Stimulated activated naive CD8-positive, alpha-beta T cell treated with anti-CD3 and anti-CD28 coated beads, Interleukin-15, amount 100 ng/mL, for 72 hours (primary cell): ENCODE results near the gene PEX14.
"Not testable (repeated sequence)": the region's sequence is repeated elsewhere in the genome, so short reads cannot be mapped to it uniquely, and the experiment has no call there.

Source experiments
- ATAC-seq: fragments of 150-1000 bp; cut with Tn5 transposase; 2 replicates; pipeline ENCODE4 v1.10.0; 2021; ENCODE audit warnings: mild to moderate bottlenecking, moderate library complexity
- DNase-seq, 2 donors: peaks; one replicate each; pipeline ENCODE4 v3.0.0; 2021 to 2022
- H3K27ac Mint-ChIP-seq, 2 donors: one replicate each; pipeline ENCODE4 v1.8.0; 2022; ENCODE audit warnings: mild to moderate bottlenecking in 2 of 2, mixed read lengths in 2 of 2, moderate library complexity in 2 of 2
- H3K27me3 Mint-ChIP-seq: one replicate; pipeline ENCODE4 v1.8.0; 2022; ENCODE audit warnings: mixed read lengths
- H3K4me1 Mint-ChIP-seq: one replicate; pipeline ENCODE4 v1.8.0; 2022; ENCODE audit warnings: mild to moderate bottlenecking, mixed read lengths
- H3K4me3 Mint-ChIP-seq, 2 donors: one replicate each; pipeline ENCODE4 v1.8.0; 2022; ENCODE audit warnings: mild to moderate bottlenecking in 2 of 2, mixed read lengths in 2 of 2, moderate library complexity in 1 of 2
- H3K9me3 Mint-ChIP-seq, 2 donors: one replicate each; pipeline ENCODE4 v1.8.0; 2022; ENCODE audit warnings: mixed read lengths in 2 of 2

The PEX14 gene

DNA sequence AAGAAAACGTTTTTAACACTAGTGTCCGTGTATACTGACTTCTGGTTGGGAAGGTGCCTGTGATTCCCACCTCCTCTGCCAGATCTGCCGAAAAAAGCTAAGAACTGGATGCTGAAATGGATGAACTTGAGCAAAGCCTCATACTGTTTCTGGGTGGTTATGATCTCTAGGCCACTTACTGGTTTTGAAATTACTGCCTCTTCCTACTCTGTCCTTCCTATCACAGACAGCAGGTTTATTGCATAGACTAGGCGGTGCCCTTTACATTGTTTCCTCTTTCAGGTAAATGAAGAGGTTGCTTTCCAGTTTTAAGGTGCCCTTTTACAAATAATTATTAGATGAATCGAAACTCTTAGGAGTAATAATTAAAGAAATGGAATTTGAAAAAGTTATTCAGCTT is 27.5 kb downstream of the PEX14 start:
- peak; percentile 71 for ATAC-seq
- H3K27me3 Mint-ChIP-seq, result no peaks in the 10 kb centered on the region
- peaks cover 61% of the 10 kb centered on the region for H3K4me1 Mint-ChIP-seq
- no peak overlapping the region for H3K4me3 Mint-ChIP-seq
- no peaks in the 10 kb centered on the region for H3K9me3 Mint-ChIP-seq
- DNase-seq, result no peak
- no peak overlapping the region for H3K27ac Mint-ChIP-seq

DNA sequence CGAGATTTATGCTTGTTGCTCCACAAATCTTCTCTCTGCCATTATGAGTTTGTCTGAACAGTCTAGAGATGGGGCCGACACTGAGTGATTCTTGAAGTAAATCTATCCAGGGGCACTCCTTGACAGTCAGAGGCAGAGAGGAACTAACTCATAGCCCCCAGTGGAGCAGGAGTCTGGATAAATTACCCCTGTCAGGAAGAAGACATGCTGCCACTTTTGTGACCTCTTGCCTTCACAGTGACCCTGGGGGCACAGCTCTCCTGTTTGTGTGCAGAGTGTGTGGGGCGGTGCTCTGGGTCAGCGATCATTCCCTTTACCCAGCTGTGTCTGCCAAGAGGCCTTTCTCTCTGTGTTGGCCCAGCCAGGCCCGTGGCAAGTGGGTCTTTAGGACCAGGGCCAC is 29.5 kb downstream of the PEX14 start:
- no peak for DNase-seq
- H3K27ac Mint-ChIP-seq, result peak overlapping the region; percentile 15 to 59
- peaks cover 57% of the 10 kb centered on the region for H3K4me1 Mint-ChIP-seq
- no peak for ATAC-seq
- no peaks in the 10 kb centered on the region for H3K9me3 Mint-ChIP-seq
- no peaks in the 10 kb centered on the region for H3K27me3 Mint-ChIP-seq
- no peak overlapping the region for H3K4me3 Mint-ChIP-seq

GRCh38 chr1:10506046-10506676 is 31.4 kb downstream of the PEX14 start:
- H3K27me3 Mint-ChIP-seq, DNase-seq, H3K4me3 Mint-ChIP-seq, ATAC-seq, H3K9me3 Mint-ChIP-seq: not testable (repeated sequence)
- H3K4me1 Mint-ChIP-seq, result peaks cover 67% of the 10 kb centered on the region
- peak overlapping the region in 1 of 2 donors; percentile 57 for H3K27ac Mint-ChIP-seq

DNA sequence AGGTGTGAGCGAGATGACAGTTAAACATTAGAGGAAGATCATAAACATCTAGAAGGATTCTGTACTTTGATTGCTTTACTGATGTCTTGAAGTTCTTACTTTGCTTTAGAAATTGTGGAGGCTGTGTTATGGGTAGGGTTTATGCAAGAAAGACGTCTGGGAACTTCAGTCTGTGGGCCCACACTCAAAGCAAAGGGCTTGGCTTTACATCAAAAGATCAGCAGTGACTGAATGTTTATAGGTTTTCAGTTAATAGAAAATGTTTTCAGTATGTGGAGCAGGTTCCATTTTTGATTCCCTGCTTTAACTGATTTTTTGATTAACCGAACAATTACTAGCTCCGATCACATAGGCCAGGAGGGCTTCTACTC is 31.9 kb downstream of the PEX14 start:
- H3K4me3 Mint-ChIP-seq, result no peak overlapping the region
- no peaks in the 10 kb centered on the region for H3K9me3 Mint-ChIP-seq
- peaks cover 71% of the 10 kb centered on the region for H3K4me1 Mint-ChIP-seq
- H3K27ac Mint-ChIP-seq, result peak overlapping the region in 1 of 2 donors; percentile 57
- H3K27me3 Mint-ChIP-seq, result no peaks in the 10 kb centered on the region
- no peak for ATAC-seq
- no peak for DNase-seq

- peak; percentile 38 to 50 for DNase-seq
- H3K4me1 Mint-ChIP-seq, result peaks cover 71% of the 10 kb centered on the region
- no peaks in the 10 kb centered on the region for H3K27me3 Mint-ChIP-seq
- no peak overlapping the region for H3K4me3 Mint-ChIP-seq
- peak; percentile 61 for ATAC-seq
- peak overlapping the region in 1 of 2 donors; percentile 22 for H3K27ac Mint-ChIP-seq
- no peaks in the 10 kb centered on the region for H3K9me3 Mint-ChIP-seq
These were observed 32.5 kb downstream of the PEX14 start for GRCh38 chr1:10507111-10507879.

GRCh38 chr1:10508511-10508951 is 33.8 kb downstream of the PEX14 start:
- Mint-ChIP-seq H3K27ac (no peak overlapping the region), H3K27me3 (no peaks in the 10 kb centered on the region), H3K4me1 (peaks cover 82% of the 10 kb centered on the region), H3K9me3 (no peaks in the 10 kb centered on the region), H3K4me3 (no peak overlapping the region)
- ATAC-seq, result no peak
- no peak for DNase-seq

GRCh38 chr1:10509809-10510509 is 35.2 kb downstream of the PEX14 start:
- Mint-ChIP-seq H3K4me1 (peaks cover 86% of the 10 kb centered on the region), H3K9me3 (no peaks in the 10 kb centered on the region), H3K27ac (peak overlapping the region in 1 of 2 donors; percentile 57), H3K27me3 (no peaks in the 10 kb centered on the region), H3K4me3 (peak overlapping the region; percentile 43 to 45)
- DNase-seq (no peak), ATAC-seq (no peak)

DNA sequence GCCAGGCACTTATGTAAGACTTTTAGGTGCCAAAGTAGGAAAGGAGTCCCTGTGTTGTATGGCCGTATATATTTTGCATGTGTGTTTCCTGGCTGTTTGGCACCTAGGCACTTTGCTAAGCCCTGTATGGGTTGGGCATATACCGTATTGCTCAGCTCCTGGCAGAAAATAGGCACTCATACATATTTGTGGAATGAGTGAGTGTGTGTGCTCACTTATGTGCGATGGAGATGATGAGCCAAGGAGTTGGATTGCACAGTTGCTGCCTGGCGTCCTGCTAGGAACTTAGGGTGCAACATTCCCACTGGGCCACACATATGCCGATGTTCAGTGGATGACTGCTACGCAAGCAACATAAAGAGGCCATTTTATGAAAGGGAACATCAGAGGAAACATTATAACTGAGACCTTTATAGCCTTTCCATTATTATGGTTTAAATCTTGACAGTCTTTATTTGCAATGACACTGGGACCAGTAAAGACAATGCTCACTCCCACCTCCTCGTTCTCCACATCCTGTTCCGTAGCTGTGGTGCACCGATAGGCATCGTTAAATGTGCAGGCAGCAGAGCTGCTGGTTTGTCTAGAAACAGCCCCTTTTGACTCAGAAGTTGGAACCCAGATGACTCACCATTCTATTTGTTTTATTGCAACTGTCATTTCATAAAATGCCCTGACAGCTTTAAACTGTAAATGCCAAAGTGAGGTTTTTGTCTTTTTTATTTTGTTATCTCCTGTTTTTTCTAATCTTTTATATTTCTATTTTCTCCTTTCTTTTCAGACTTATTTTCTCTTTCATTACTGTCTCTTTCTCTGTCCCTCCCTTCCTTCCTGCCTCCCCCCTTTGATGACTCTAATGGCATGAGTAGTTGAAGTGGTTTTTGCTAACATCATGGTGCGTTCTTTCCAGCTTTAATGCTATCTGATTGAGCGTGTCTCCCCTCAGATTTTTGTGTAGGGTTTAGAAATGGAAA is 36.1 kb downstream of the PEX14 start:
- DNase-seq (peak; percentile 80), ATAC-seq (peak; percentile 97)
- no peaks in the 10 kb centered on the region for H3K9me3 Mint-ChIP-seq
- peak overlapping the region; percentile 12 to 94 for H3K27ac Mint-ChIP-seq
- H3K4me1 Mint-ChIP-seq, result peaks cover 91% of the 10 kb centered on the region
- no peaks in the 10 kb centered on the region for H3K27me3 Mint-ChIP-seq
- peak overlapping the region; percentile 43 to 45 for H3K4me3 Mint-ChIP-seq

GRCh38 chr1:10511494-10511885 is 36.7 kb downstream of the PEX14 start:
- no peak for ATAC-seq
- H3K4me3 Mint-ChIP-seq, result peak overlapping the region; percentile 43 to 45

DNA sequence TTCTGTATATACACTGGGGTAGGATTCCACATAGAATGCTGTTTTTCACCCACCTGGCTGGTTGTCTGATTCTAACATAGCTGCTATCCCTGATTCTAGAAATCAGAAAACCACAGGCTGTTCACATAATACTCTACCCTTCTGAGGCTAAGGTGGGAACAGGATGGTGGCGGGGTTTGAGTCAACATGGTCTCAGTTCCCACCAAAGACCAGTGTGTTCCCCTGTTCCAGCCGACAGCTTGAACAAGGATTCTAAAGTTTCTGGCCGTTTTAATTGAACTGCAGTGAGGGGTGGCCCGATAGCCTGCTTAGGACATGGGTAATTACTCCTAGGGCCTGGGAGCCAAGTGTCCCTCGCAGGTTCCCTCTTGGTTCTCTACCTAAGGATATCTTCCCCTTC is 38.4 kb downstream of the PEX14 start:
- Mint-ChIP-seq H3K4me3 (peak overlapping the region; percentile 23 to 27), H3K9me3 (no peaks in the 10 kb centered on the region), H3K27ac (no peak overlapping the region), H3K27me3 (no peaks in the 10 kb centered on the region), H3K4me1 (peaks cover 89% of the 10 kb centered on the region)
- ATAC-seq (peak; percentile 61), DNase-seq (peak in 1 of 2 donors; percentile 49)

More at GRCh38 chr1:10511494-10511885, 36.7 kb downstream of the PEX14 start:
- Mint-ChIP-seq H3K27ac (peak overlapping the region; percentile 12 to 94), H3K4me1 (peaks cover 91% of the 10 kb centered on the region), H3K9me3 (no peaks in the 10 kb centered on the region), H3K27me3 (no peaks in the 10 kb centered on the region)
- no peak for DNase-seq

GRCh38 chr1:10514490-10515235 is 39.9 kb downstream of the PEX14 start:
- Mint-ChIP-seq H3K9me3 (no peaks in the 10 kb centered on the region), H3K27me3 (no peaks in the 10 kb centered on the region), H3K27ac (no peak overlapping the region), H3K4me3 (peak overlapping the region in 1 of 2 donors; percentile 13), H3K4me1 (peaks cover 88% of the 10 kb centered on the region)
- ATAC-seq, result no peak
- DNase-seq, result no peak

DNA sequence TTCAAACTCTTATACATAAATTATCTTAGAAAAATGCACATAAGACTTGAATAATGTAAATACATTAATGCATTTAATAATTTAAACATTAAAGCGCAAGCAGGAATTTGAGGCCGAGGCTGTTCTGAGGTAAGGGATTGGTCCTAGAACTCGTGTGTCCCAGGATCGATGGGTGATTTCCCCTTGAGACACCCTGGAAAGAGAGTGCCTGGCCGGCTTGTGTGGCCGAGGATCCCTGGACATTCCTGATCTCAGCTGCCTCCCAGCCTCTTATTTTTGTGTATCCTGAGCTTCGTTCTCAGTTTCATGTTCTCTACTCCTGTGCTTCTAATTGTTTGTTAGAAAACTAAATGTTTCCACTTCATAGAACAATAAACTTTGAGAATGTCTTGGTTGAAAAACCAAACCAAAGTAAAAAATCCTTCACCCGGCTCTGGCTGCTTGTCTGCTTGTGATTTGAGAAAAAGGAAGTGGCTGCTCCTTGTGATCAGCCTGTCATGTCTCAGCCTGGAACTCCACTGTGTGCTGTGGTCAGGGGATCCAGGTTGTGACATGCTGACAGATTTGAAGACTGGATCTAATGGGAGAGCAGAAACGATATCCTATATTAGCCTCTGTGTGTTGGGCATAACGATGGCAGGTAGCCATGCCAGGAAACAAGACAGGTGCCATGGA is 40.7 kb downstream of the PEX14 start:
- no peaks in the 10 kb centered on the region for H3K9me3 Mint-ChIP-seq
- DNase-seq, result no peak
- H3K27me3 Mint-ChIP-seq, result no peaks in the 10 kb centered on the region
- peaks cover 80% of the 10 kb centered on the region for H3K4me1 Mint-ChIP-seq
- no peak overlapping the region for H3K4me3 Mint-ChIP-seq
- H3K27ac Mint-ChIP-seq, result peak overlapping the region; percentile 30 to 71
- ATAC-seq, result no peak

DNA sequence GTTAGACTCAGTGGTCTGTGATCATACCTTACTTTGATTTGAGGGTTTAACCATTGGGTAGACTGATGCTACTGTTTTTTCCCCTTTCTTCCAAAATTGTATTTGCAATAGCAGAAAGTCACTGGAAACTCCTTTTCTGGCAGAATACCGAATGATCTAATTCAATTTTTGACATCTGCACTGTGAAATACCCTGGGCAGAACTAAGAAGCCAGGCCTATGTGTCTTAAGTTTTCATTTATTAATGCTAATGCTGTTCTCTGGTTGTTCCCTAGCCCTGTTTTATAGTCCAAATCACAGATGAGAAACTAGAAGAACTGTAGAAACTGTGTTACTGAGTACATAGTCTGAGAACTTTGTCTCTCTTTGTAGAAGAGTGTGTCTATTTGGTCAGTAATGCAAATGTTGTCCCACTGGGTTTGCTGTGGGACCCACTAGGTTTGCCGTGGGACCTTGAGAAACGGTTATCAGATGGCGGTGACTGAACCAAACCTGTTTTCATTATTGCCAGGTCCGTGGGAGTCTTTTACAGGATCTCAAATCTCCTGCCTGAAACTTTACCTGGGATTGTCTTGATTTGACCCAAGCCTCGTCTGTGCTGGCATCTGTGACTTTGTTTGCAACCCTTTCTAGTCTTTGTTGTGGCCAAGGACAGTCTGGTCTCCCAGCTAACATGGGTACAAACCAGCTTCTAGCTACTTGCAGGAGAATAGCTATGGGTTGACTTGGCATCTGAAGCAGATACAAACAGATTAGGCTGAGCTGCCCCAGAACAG is 41.4 kb downstream of the PEX14 start:
- ATAC-seq (no peak), DNase-seq (no peak)
- H3K4me3 Mint-ChIP-seq, result no peak overlapping the region
- no peak overlapping the region for H3K27ac Mint-ChIP-seq
- peaks cover 81% of the 10 kb centered on the region for H3K4me1 Mint-ChIP-seq
- no peaks in the 10 kb centered on the region for H3K27me3 Mint-ChIP-seq
- H3K9me3 Mint-ChIP-seq, result no peaks in the 10 kb centered on the region
